ENCODE results near the gene IL24. TPM values are rescaled to one million over a fixed set of nuclear protein-coding genes. Genes with fewer than 3 reads are reported as not detected.

IL24 gene
- total RNA-seq, 1 donor from 2014 or later = not detected

- H3K27me3 ChIP-seq = no peaks in the 10 kb centered on the region
- DNase-seq (ENCODE audit: low spot score) = no peak
- no peak overlapping the region for H2AFZ ChIP-seq (replicated peaks)
- H3K27ac Mint-ChIP-seq = no peak overlapping the region
- no peak overlapping the region for H3K4me3 Mint-ChIP-seq
- peaks cover 6% of the 10 kb centered on the region for H3K27me3 Mint-ChIP-seq (ENCODE audit: insufficient read depth, low read depth)
- no peak overlapping the region for H3K27ac ChIP-seq
- no peaks in the 10 kb centered on the region for H3K4me1 Mint-ChIP-seq
- no peaks in the 10 kb centered on the region for H3K79me2 ChIP-seq (ENCODE audit: low read depth)
- no peak overlapping the region for H3K4me2 ChIP-seq
- no peaks in the 10 kb centered on the region for H3K9me3 ChIP-seq (ENCODE audit: low read depth)
- no peaks in the 10 kb centered on the region for H3K36me3 Mint-ChIP-seq
- no peaks in the 10 kb centered on the region for H3K36me3 ChIP-seq
- TF ChIP-seq EZH2phosphoT487 (IDR thresholded peaks at IDR 0.05) = no peak
- no peak for TF ChIP-seq EZH2 (IDR thresholded peaks at IDR 0.05)
- no peak for TF ChIP-seq CTCF (IDR thresholded peaks at IDR 0.05)
- H3K4me1 ChIP-seq = no peaks in the 10 kb centered on the region
- H3K9me3 Mint-ChIP-seq = peaks cover 10% of the 10 kb centered on the region
- no peaks in the 10 kb centered on the region for H3F3A ChIP-seq (ENCODE audit: low read depth)
- no peak overlapping the region for H3K9ac ChIP-seq
- H4K20me1 ChIP-seq (ENCODE audit: low read depth) = no peaks in the 10 kb centered on the region
- H3K4me3 ChIP-seq = no peak overlapping the region
These were observed 23.5 kb upstream of the IL24 start for GRCh38 chr1:206873603-206874188.

DNA sequence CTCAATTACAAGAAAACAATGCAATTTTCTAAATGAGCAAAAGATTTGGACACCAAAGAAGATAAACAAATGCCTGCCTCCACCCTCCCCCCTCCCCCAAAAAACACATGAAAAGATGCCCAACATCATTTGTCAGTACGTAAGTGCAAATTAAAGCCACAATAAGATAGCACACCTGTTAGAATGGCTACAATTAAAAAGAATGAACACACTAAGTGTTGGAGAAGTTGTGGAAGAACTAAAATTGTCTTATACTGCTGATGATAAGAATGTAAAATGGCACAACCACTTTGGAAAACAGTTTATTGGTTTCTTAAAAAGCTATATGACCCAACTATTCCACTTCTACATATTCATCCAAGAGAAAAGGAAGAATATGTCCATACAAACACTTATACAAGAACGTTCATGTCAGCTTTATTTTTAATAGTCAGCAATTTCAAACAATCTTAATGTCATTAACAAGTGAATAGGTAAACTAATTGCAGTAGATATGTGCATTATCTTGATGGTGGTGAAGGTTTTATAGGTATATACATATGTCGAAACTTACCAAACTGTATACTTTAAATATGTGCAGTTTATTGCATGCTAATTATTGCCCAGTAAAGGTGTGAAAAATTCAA, 21.4 kb upstream of the IL24 start:
- peaks cover 5% of the 10 kb centered on the region for H3K9me3 ChIP-seq (ENCODE audit: low read depth)
- Mint-ChIP-seq H3K4me3 (no peak overlapping the region), H3K9me3 (peaks cover 10% of the 10 kb centered on the region), H3K36me3 (no peaks in the 10 kb centered on the region), H3K4me1 (no peaks in the 10 kb centered on the region), H3K27ac (no peak overlapping the region), H3K27me3 (ENCODE audit: insufficient read depth, low read depth) (peaks cover 3% of the 10 kb centered on the region)
- no peaks in the 10 kb centered on the region for H4K20me1 ChIP-seq (ENCODE audit: low read depth)
- H3K9ac ChIP-seq = no peak overlapping the region
- TF ChIP-seq EZH2 (IDR thresholded peaks at IDR 0.05) (no peak), EZH2phosphoT487 (IDR thresholded peaks at IDR 0.05) (no peak), CTCF (IDR thresholded peaks at IDR 0.05) (no peak)
- H3K27ac ChIP-seq = no peak overlapping the region
- H2AFZ ChIP-seq (replicated peaks) = no peak overlapping the region
- no peaks in the 10 kb centered on the region for H3K4me1 ChIP-seq
- no peaks in the 10 kb centered on the region for H3K36me3 ChIP-seq
- H3F3A ChIP-seq (ENCODE audit: low read depth) = no peaks in the 10 kb centered on the region
- H3K27me3 ChIP-seq = no peaks in the 10 kb centered on the region
- H3K79me2 ChIP-seq (ENCODE audit: low read depth) = no peaks in the 10 kb centered on the region
- DNase-seq (ENCODE audit: low spot score) = no peak
- H3K4me2 ChIP-seq = no peak overlapping the region
- H3K4me3 ChIP-seq = no peak overlapping the region

DNA sequence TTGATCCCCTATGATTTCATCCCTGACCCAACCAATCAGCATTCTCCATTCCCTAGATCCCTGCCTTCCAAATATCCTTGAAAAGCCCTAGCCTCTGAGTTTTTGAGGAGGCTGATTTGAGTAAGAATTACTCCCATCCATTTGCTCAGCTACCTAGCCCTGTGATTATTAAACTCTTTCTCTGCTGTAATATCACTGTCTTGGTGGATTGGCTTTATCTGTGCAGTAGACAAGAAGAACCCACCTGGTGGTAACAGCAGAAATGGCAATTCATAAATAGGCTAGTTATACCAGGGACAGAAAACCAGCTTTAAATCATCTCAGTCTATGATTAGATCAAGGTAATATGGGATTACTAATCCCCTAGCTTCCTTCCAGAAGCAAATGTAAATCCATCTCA, 18.8 kb upstream of the IL24 start:
- Histone ChIP-seq H3K4me2 (no peak overlapping the region), H3K36me3 (no peaks in the 10 kb centered on the region), H3K27me3 (no peaks in the 10 kb centered on the region), H3K4me3 (no peak overlapping the region), H2AFZ (replicated peaks) (no peak overlapping the region), H4K20me1 (ENCODE audit: low read depth) (no peaks in the 10 kb centered on the region), H3K79me2 (ENCODE audit: low read depth) (no peaks in the 10 kb centered on the region), H3K4me1 (no peaks in the 10 kb centered on the region), H3F3A (ENCODE audit: low read depth) (no peaks in the 10 kb centered on the region), H3K27ac (no peak overlapping the region), H3K9me3 (ENCODE audit: low read depth) (peaks cover 5% of the 10 kb centered on the region), H3K9ac (no peak overlapping the region)
- H3K4me3 Mint-ChIP-seq = no peak overlapping the region
- H3K27me3 Mint-ChIP-seq (ENCODE audit: insufficient read depth, low read depth) = peaks cover 3% of the 10 kb centered on the region
- DNase-seq (ENCODE audit: low spot score) = no peak
- TF ChIP-seq CTCF (IDR thresholded peaks at IDR 0.05) (peak; percentile 24), EZH2 (IDR thresholded peaks at IDR 0.05) (no peak)
- no peak overlapping the region for H3K27ac Mint-ChIP-seq
- H3K36me3 Mint-ChIP-seq = no peaks in the 10 kb centered on the region
- no peaks in the 10 kb centered on the region for H3K4me1 Mint-ChIP-seq
- H3K9me3 Mint-ChIP-seq = peaks cover 10% of the 10 kb centered on the region
